ENCODE measurements around the gene GOLT1A. TPM values are rescaled to one million over a fixed set of nuclear protein-coding genes. Genes with fewer than 3 reads are reported as not detected.

The GOLT1A gene
- total RNA-seq, 1 donor from 2014 or later: 1.8 TPM

DNA sequence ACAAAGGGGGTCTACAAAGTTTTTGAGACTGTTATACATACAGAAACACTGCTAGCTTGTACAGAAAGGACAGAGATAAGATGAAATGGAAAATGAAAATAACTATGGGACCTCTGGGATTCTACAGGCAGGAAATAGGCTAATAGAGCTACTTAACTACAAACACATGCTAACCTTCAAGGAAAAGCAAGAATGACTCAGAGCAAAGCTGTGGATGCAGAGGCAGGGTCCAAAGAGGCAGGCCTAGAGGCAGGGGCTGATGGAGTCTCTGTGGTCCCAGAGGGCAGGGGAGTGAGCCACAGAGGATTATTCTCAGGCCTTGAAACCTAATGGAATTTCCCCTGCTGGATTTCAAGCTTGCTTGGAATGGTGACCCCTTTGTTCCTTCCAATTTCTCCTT lies 18.7 kb upstream of the GOLT1A start:
- DNase-seq (ENCODE audit: low read depth) (no peak), FAIRE-seq (no peak)
- Histone ChIP-seq H3K36me3 (ENCODE audit: control insufficient read depth, insufficient read depth, low read length) (no peaks in the 10 kb centered on the region), H3K4me3 (ENCODE audit: low read depth, low read length) (no peak overlapping the region), H3K27me3 (ENCODE audit: control insufficient read depth, insufficient read depth, low read length) (no peaks in the 10 kb centered on the region)
- TF ChIP-seq, protein P1, sequence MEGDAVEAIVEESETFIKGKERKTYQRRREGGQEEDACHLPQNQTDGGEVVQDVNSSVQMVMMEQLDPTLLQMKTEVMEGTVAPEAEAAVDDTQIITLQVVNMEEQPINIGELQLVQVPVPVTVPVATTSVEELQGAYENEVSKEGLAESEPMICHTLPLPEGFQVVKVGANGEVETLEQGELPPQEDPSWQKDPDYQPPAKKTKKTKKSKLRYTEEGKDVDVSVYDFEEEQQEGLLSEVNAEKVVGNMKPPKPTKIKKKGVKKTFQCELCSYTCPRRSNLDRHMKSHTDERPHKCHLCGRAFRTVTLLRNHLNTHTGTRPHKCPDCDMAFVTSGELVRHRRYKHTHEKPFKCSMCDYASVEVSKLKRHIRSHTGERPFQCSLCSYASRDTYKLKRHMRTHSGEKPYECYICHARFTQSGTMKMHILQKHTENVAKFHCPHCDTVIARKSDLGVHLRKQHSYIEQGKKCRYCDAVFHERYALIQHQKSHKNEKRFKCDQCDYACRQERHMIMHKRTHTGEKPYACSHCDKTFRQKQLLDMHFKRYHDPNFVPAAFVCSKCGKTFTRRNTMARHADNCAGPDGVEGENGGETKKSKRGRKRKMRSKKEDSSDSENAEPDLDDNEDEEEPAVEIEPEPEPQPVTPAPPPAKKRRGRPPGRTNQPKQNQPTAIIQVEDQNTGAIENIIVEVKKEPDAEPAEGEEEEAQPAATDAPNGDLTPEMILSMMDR (IDR thresholded peaks at IDR 0.05; ENCODE audit: insufficient read depth, low read length, severe bottlenecking): no peak

GRCh38 chr1:204230211-204230610 lies 16.4 kb upstream of the GOLT1A start:
- no peak for DNase-seq (ENCODE audit: low read depth)
- Histone ChIP-seq H3K27me3 (ENCODE audit: control insufficient read depth, insufficient read depth, low read length) (no peaks in the 10 kb centered on the region), H3K36me3 (ENCODE audit: control insufficient read depth, insufficient read depth, low read length) (no peaks in the 10 kb centered on the region), H3K4me3 (ENCODE audit: low read depth, low read length) (no peak overlapping the region)
- no peak for FAIRE-seq
- TF ChIP-seq, protein P1 (IDR thresholded peaks at IDR 0.05; ENCODE audit: insufficient read depth, low read length, severe bottlenecking): no peak

GRCh38 chr1:204228896-204229295 lies 15.1 kb upstream of the GOLT1A start:
- no peak for FAIRE-seq

DNA sequence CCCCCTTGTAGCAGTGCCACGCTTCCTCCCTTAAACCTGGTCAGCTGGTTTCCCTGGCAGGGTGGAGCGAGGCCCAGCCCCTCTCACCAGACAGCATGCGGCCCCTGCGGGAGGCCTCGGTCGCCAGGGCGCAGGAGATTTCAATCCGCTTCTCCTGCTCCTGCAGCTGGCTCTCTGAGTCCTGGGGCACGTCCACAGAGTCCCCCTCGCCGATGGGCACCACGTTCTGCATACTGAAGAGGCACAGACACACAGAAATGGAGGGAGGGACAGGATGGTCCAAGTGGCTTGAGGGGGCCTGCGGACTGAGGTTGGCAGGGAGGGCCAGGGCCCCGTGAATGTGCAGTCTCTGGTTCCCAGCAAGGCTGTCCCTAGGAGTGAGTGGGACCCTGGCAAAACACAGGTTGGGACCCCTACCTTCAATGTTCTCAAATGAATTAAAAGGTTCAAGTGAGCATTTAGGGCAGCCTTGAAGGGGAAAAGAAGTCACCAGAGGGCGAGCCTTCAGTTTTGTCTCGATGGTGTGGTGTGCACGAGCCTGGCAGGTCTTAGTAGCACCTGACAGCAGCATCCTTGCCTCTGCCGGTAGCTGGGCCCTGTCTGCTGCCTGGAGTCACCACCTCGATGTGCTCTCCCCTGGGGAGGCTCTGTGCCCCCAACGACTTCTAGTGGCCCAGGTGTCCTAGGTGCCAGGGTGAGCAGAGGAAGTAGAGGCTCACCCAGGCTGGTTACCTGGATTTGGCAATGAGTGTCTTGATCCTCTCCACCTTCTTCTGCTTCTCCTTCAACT lies 14.4 kb upstream of the GOLT1A start:
- H3K27me3 ChIP-seq (ENCODE audit: control insufficient read depth, insufficient read depth, low read length): no peaks in the 10 kb centered on the region
- no peak for DNase-seq (ENCODE audit: low read depth)
- TF ChIP-seq, protein P1 (IDR thresholded peaks at IDR 0.05; ENCODE audit: insufficient read depth, low read length, severe bottlenecking): no peak
- no peaks in the 10 kb centered on the region for H3K36me3 ChIP-seq (ENCODE audit: control insufficient read depth, insufficient read depth, low read length)
- peak; percentile 28 for FAIRE-seq
- no peak overlapping the region for H3K4me3 ChIP-seq (ENCODE audit: low read depth, low read length)

More at GRCh38 chr1:204228896-204229295, 15.1 kb upstream of the GOLT1A start:
- Histone ChIP-seq H3K27me3 (ENCODE audit: control insufficient read depth, insufficient read depth, low read length) (no peaks in the 10 kb centered on the region), H3K4me3 (ENCODE audit: low read depth, low read length) (no peak overlapping the region), H3K36me3 (ENCODE audit: control insufficient read depth, insufficient read depth, low read length) (no peaks in the 10 kb centered on the region)
- TF ChIP-seq, protein P1 (IDR thresholded peaks at IDR 0.05; ENCODE audit: insufficient read depth, low read length, severe bottlenecking): no peak
- DNase-seq (ENCODE audit: low read depth): no peak

DNA sequence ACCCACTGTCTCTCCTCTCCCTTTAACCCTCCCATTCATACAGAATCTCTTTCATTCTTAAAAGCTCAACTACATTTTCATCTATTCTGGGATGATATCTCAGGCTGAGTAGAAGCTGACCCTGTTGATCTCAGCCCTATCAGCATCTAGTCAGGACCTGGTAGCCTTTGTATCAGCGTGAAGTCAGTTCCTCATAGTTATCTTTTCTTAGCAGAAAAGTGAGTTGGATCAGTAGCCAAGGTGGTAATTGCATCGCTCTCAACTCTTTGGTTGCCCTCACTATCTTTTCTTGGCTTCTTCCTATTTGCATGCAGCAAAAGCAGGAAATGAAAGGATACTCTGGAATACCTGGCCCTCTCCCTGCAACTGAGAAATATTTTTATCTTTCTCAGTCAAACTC lies 13.6 kb upstream of the GOLT1A start:
- FAIRE-seq (no peak), DNase-seq (ENCODE audit: low read depth) (no peak)
- Histone ChIP-seq H3K36me3 (ENCODE audit: control insufficient read depth, insufficient read depth, low read length) (no peaks in the 10 kb centered on the region), H3K4me3 (ENCODE audit: low read depth, low read length) (no peak overlapping the region), H3K27me3 (ENCODE audit: control insufficient read depth, insufficient read depth, low read length) (no peaks in the 10 kb centered on the region)
- TF ChIP-seq, protein P1 (IDR thresholded peaks at IDR 0.05; ENCODE audit: insufficient read depth, low read length, severe bottlenecking): no peak
